GM21515 (cell line): ENCODE data around the gene FOXQ1.
"Not testable (repeated sequence)": the region's sequence is repeated elsewhere in the genome, so short reads cannot be mapped to it uniquely, and the experiment has no call there.

Experiments used
- ATAC-seq: cut with Tn5 transposase; IDR thresholded peaks from one replicate; pipeline ENCODE4 v1.9.1; 2021; ENCODE audit not compliant: unreplicated experiment

The FOXQ1 gene

DNA sequence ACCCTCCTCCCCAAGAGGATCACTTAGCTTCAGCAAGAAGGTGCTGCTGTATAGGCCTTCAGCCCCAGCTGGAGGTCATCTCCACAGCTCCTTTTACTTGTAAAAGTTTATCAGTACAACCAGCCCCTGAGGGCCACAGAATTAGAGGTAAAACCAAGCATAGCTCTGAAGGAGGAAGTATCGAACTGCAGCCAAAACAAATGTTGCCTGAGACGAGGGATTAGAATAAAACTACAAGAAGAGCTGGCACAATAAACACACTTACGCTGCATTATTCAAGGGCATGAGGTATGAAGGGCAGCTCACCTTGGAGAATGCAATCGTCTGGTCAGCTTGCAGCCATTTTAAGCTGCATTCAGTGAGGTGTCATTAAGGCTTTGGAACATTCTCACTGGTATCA lies 21.1 kb upstream of the FOXQ1 start:
- no peak for ATAC-seq

GRCh38 chr6:1291381-1291780 lies 20.5 kb upstream of the FOXQ1 start:
- no peak for ATAC-seq

DNA sequence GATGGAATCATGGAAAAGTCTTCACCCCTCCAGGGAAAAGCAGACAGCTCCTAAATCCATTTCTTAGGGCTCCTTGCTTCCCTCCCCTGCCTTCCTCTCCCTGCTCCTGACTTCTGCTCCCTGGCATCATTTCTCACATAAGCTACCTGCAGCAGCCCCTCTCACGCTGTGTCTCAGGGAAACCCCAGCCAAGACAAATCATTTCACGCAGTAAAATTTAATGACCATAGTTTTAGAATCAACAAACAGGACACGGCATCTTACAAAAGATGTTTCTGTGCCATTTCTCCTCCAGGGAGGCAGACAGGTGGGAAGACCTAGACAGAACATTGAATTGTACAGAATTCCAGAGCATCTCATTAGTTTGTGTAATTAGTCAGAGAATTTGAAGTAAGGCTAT lies 16.5 kb upstream of the FOXQ1 start:
- no peak for ATAC-seq

GRCh38 chr6:1296079-1296478 lies 15.8 kb upstream of the FOXQ1 start:
- ATAC-seq = no peak

- no peak for ATAC-seq
Observed at GRCh38 chr6:1296542-1296941, 15.4 kb upstream of the FOXQ1 start.

DNA sequence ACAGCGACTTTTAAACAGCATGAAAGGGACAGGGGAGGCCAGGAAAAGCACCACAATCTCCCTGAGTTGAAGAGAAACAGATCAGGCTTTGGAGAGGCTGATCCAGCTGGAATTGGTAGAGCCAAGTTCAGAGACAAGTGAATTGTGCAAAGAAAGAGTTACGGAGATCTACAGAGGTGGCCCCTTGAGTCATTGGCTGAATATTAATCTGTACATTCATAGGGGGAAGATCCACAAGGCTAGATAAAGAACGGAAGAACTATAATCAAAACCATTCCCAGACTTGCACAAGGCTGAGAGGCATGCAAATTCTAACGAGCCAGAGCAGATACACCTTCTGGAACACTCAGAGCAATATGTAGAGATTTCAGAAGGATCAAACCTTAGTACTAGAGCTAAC lies 14.2 kb upstream of the FOXQ1 start:
- ATAC-seq = no peak

DNA sequence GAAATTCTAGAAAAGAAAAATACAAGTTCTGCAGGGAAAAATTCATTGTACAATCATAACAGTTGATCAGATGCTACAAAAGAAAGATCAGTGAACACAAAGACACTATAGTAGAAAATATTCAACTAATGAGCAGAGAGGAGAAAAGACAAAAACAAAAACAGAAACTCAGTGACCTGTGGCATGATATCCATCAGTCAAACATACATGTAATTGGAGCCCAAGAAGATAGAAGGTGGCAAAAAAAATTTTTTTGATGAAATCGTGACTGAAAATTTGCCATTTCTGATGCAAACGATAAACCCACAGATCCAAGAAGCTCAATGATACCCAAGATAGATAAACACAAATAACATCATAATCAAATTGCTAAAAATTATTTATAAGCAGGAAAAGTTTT lies 13.1 kb upstream of the FOXQ1 start:
- ATAC-seq = no peak

- no peak for ATAC-seq
Observed at GRCh38 chr6:1306133-1306532, 5.8 kb upstream of the FOXQ1 start.

- ATAC-seq = no peak
Observed at GRCh38 chr6:1309366-1309765, 2.5 kb upstream of the FOXQ1 start.

DNA sequence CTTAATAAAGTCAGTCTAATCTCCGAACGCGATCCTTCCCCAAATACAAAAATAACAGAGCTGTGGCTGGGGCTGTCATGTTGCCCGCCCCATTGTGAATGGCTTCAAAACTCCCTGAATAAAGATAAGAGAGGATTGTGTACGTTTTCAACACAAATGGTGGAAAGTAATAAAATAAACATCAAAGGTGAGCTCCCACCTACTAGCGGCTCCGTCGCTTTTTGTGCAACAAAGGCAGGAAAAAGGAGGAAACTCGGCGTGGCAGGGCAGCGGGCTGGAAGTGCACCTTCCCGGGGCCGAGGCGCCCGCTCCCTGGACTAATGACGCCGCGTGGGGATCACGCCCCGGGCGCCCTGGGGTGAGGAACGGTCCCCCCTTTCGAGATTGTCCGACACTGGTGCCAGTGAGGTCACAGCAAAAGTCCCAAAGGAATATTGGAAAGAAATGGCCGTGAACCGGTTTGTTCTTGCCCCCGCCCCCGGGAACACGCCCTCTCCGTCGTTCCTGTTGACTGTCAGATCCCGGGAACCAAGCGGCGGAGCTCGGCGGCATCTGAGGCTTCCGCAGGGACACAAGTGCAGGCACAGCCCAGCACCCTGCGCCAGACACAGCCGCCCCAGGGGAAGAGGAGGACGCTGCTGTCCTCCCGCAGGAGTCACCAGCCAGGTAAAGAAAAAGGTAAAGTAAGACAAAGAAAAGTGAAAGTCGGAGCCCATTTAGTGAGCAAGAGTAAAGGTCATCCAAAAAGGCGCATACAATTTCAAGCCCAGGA lies 1.1 kb upstream of the FOXQ1 start:
- no peak for ATAC-seq

- no peak for ATAC-seq
Observed at GRCh38 chr6:1312203-1312472, 240 bp downstream of the FOXQ1 start.

DNA sequence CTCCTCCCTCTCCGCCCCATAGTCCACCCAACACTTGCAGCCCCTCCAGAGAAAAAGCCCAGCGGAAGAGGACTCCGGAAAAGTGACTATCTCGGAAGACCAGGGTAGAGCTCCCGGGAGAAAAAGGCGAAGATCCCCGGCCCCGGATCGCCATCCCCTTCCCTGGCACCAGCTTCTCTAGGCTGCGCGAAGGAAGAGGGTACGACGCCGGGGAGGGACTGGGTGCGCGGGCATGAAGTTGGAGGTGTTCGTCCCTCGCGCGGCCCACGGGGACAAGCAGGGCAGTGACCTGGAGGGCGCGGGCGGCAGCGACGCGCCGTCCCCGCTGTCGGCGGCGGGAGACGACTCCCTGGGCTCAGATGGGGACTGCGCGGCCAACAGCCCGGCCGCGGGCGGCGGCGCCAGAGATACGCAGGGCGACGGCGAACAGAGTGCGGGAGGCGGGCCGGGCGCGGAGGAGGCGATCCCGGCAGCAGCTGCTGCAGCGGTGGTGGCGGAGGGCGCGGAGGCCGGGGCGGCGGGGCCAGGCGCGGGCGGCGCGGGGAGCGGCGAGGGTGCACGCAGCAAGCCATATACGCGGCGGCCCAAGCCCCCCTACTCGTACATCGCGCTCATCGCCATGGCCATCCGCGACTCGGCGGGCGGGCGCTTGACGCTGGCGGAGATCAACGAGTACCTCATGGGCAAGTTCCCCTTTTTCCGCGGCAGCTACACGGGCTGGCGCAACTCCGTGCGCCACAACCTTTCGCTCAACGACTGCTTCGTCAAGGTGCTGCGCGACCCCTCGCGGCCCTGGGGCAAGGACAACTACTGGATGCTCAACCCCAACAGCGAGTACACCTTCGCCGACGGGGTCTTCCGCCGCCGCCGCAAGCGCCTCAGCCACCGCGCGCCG lies 822 bp downstream of the FOXQ1 start:
- ATAC-seq = no peak

DNA sequence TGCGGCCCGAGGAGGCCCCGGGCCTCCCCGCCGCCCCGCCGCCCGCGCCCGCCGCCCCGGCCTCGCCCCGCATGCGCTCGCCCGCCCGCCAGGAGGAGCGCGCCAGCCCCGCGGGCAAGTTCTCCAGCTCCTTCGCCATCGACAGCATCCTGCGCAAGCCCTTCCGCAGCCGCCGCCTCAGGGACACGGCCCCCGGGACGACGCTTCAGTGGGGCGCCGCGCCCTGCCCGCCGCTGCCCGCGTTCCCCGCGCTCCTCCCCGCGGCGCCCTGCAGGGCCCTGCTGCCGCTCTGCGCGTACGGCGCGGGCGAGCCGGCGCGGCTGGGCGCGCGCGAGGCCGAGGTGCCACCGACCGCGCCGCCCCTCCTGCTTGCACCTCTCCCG lies 1.5 kb downstream of the FOXQ1 start:
- no peak for ATAC-seq

DNA sequence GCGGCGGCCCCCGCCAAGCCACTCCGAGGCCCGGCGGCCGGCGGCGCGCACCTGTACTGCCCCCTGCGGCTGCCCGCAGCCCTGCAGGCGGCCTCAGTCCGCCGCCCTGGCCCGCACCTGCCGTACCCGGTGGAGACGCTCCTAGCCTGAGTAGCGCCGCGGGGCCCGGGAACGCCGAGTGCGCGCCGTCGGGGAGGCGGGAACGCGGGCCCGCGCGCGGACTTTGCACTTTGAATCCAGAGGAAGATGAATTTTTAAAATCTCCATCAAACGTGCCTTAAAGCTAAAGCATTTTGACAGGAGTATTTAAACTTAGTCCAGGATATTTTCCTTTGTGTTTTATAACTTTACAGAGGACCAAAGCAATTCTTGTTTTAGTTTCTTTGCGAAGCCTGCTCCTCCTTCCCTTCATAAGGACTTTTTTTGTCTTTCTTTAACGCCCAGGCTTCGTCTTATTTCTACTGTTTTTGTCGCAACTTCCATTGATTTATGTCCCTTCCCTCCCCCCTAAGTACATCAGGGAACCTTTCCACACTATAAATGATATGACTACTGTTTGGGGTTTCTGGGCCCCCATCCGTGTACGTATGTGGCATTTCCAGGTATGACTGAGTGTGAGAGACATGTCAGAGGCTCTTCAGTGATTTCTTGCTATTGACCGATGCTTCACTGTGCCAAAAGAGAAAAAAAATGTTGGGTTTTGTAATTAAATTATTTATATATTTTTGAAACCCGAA lies 2.0 kb downstream of the FOXQ1 start:
- no peak for ATAC-seq

- ATAC-seq = no peak
Observed at GRCh38 chr6:1314617-1315016, 2.7 kb downstream of the FOXQ1 start.

GRCh38 chr6:1315201-1315559 lies 3.3 kb downstream of the FOXQ1 start:
- ATAC-seq = no peak

GRCh38 chr6:1315560-1316386 lies 3.9 kb downstream of the FOXQ1 start:
- no peak for ATAC-seq

DNA sequence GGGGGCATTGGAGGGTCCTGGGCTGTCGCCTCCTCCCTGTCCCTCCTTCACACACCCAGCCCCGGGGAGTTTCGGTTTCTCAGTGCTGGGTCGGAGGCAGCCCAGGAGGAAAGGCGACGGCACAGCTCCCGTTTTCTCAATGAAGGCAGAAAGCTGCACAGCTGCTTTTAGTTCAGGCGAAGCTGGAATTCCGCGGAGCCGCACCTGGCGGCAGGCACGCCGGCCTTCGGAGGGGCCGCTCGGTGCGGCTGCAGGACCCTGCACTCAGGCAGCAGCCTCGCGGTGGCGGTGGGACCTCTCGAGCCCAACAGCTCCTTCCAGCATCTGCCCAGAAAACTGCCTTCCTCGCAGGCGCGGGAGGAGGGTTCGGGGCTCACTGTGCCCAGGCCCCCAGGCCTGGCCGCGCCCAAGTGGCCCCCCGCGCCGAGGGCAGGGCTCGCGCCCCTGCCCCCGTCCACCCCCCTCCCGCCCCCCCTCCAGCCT lies 4.6 kb downstream of the FOXQ1 start:
- ATAC-seq = no peak

DNA sequence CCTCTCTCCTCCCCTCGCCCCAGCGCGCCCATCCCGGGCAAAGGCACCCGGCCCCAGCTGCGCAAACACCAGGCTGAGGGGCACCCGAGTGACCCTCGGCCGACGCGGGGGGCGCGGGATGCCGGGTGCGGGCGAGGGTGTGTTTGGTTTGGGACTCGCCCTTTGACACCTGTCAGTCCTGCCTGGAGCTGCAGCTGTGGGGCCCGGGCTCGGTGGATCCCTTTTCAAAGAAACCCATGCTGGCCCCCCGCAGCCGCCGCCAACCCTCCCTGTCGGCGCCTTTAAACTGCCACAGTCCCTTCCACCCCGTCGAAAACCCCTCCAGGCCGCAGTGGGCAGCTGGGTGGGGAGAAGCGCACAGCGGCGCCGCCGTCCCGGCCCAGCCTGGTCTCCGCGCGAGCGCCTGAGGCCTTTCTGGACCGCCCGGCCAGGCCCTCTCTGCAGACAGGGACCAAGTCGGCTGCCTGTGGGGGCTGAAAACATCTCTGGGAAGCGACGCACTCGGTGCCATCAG lies 5.5 kb downstream of the FOXQ1 start:
- no peak for ATAC-seq

GRCh38 chr6:1318036-1318435 lies 6.1 kb downstream of the FOXQ1 start:
- ATAC-seq = no peak

DNA sequence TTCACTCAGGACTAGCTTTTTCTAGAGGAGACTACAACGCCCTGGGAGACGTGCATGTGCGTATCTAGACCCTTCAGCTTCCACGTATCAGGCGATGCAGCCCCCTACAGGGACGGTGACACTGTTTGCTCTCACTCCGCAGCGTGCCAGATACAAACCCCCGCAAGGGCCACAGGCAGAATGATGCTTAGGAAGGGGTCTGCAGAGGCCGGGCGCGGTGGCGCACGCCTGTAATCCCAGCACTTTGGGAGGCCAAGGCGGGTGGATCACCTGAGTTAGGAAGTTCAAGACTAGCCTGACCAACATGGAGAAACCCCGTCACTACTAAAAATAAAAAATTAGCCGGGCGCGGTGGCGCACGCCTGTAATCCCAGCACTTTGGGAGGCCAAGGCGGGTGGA lies 6.7 kb downstream of the FOXQ1 start:
- not testable (repeated sequence) for ATAC-seq
